Muscle layer of colon (tissue), 2 donors: ENCODE results near the gene NKX2-8.
"Not testable (repeated sequence)": the region's sequence is repeated elsewhere in the genome, so short reads cannot be mapped to it uniquely, and the experiment has no call there.

Experiments used
- H3K27ac ChIP-seq: one replicate; pipeline ENCODE4 v1.7.0; 2013; ENCODE audit warnings: low read depth, mild to moderate bottlenecking, low read length, moderate library complexity
- H3K27me3 ChIP-seq, 2 donors: one replicate each; pipeline ENCODE4 v1.7.0; 2013; ENCODE audit warnings: low read length in 2 of 2, mild to moderate bottlenecking in 2 of 2; ENCODE audit not compliant: insufficient read depth in 2 of 2, control insufficient read depth in 1 of 2
- H3K36me3 ChIP-seq: one replicate; pipeline ENCODE4 v1.7.0; 2013; ENCODE audit warnings: mild to moderate bottlenecking, low read length; ENCODE audit not compliant: insufficient read depth
- H3K4me1 ChIP-seq: one replicate; pipeline ENCODE4 v1.7.0; 2013; ENCODE audit warnings: mild to moderate bottlenecking, low read length; ENCODE audit not compliant: insufficient read depth
- H3K4me3 ChIP-seq, 2 donors: one replicate each; pipeline ENCODE4 v1.7.0; 2013; ENCODE audit warnings: low read length in 2 of 2, low read depth in 1 of 2, mild to moderate bottlenecking in 1 of 2, moderate library complexity in 1 of 2
- H3K9ac ChIP-seq: one replicate; pipeline ENCODE4 v1.7.0; 2013; ENCODE audit warnings: low read length
- H3K9me3 ChIP-seq: one replicate; pipeline ENCODE4 v1.7.0; 2013; ENCODE audit warnings: mild to moderate bottlenecking, low read length
- donor health status: abdominal sarcoma.
- donor health status: Adenocarcinoma of cecum.

NKX2-8 gene

GRCh38 chr14:36579573-36580140, 2.8 kb downstream of the NKX2-8 start:
- Histone ChIP-seq H3K27ac (no peak overlapping the region), H3K36me3 (no peaks in the 10 kb centered on the region), H3K4me1 (no peaks in the 10 kb centered on the region), H3K9me3 (no peaks in the 10 kb centered on the region), H3K27me3 (peaks cover 9 to 62% of the 10 kb centered on the region in 2 donors), H3K4me3 (no peak overlapping the region), H3K9ac (no peak overlapping the region)

DNA sequence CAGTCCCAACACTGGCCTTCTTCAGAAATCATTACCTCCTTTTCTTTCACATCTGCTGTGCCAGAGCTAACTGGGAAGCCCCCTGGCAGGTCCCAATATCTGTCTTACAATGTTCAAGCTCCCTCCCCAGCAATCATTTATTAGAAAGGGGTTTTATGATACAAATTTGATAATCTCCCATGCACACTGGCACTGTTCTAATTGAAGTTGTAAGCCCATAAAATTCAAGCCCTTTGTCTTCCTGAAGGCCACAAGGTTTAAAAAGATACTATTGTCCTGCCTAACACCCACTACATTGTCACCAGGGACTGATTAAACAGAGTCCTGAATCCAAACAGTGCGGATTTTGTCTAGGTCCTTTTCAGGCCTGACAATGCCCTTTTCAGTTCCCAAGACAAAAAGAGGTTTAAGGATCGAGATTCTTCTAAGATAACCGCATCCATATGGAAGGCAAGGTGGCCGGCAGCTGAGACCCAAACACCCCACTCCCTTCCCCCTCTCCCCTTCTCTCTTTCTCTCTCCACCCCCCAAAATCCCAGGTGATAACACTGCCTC, 3.3 kb downstream of the NKX2-8 start:
- Histone ChIP-seq H3K9me3 (no peaks in the 10 kb centered on the region), H3K4me3 (no peak overlapping the region), H3K27ac (no peak overlapping the region), H3K4me1 (no peaks in the 10 kb centered on the region), H3K9ac (no peak overlapping the region), H3K36me3 (no peaks in the 10 kb centered on the region), H3K27me3 (peaks cover 9 to 58% of the 10 kb centered on the region in 2 donors)

DNA sequence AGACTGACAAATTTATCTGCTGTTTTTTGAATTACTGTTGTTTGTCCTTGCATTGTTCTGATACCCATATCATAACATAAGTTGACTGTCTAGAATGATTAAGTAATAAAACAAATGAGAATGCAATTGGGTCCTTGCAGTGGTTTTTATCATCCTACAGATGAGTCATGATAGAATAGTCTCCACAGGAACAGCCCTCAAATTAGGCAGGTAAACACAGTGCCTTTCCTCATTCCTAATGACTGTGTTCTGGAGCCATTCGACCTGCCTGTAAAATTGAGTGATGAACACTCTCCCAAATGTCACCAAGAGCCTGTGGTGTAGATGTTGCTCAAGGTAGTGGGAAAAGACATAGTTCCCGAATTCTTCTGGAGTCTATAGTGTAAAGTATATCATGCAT, 12.3 kb downstream of the NKX2-8 start:
- H3K4me3 ChIP-seq: no peak overlapping the region
- no peaks in the 10 kb centered on the region for H3K4me1 ChIP-seq
- no peaks in the 10 kb centered on the region for H3K36me3 ChIP-seq
- peaks cover 0 to 6% of the 10 kb centered on the region in 2 donors for H3K27me3 ChIP-seq
- H3K9ac ChIP-seq: no peak overlapping the region
- no peak overlapping the region for H3K27ac ChIP-seq
- no peaks in the 10 kb centered on the region for H3K9me3 ChIP-seq

- no peak overlapping the region for H3K9ac ChIP-seq
- H3K27ac ChIP-seq: no peak overlapping the region
- H3K27me3 ChIP-seq: no peaks in the 10 kb centered on the region
- no peaks in the 10 kb centered on the region for H3K4me1 ChIP-seq
- no peaks in the 10 kb centered on the region for H3K9me3 ChIP-seq
- no peaks in the 10 kb centered on the region for H3K36me3 ChIP-seq
- no peak overlapping the region for H3K4me3 ChIP-seq
These were observed 25.5 kb downstream of the NKX2-8 start for GRCh38 chr14:36556811-36557433.

- H3K4me3 ChIP-seq: no peak overlapping the region
- no peak overlapping the region for H3K9ac ChIP-seq
- H3K27ac ChIP-seq: no peak overlapping the region
- H3K36me3 ChIP-seq: no peaks in the 10 kb centered on the region
- no peaks in the 10 kb centered on the region for H3K4me1 ChIP-seq
- no peaks in the 10 kb centered on the region for H3K9me3 ChIP-seq
- H3K27me3 ChIP-seq: no peaks in the 10 kb centered on the region
These were observed 26.2 kb downstream of the NKX2-8 start for GRCh38 chr14:36555998-36556743.

DNA sequence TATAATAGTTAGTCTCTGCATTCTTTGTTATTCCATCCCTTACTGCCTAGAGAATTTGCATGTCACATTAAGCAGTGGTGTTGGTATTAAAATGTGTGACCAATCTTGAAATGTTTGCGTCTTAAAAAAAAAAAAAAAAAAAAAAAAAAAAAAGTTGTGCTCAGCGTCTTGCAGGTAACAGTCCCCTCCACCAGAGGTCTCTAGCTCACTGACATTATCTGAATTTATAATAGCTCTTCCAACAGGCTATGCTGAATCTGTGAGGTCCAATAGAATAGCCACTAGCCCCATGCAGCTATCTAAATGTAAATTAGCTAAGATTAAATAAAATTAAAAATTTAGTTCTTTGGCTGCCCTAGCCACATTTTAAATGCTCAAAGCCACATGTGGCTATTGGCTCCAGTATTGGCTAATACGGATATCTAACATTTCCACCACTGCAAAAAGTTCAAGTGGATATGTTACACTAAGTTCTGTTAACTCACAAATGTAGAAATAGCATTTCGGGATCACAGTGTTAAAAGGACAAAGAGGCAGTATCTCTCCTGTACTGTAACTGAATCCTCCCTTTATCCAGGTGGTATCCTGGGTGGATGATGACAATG, 28.7 kb downstream of the NKX2-8 start:
- no peak overlapping the region for H3K27ac ChIP-seq
- no peaks in the 10 kb centered on the region for H3K9me3 ChIP-seq
- H3K36me3 ChIP-seq: no peaks in the 10 kb centered on the region
- H3K4me3 ChIP-seq: no peak overlapping the region
- no peaks in the 10 kb centered on the region for H3K27me3 ChIP-seq
- H3K9ac ChIP-seq: no peak overlapping the region
- H3K4me1 ChIP-seq: no peaks in the 10 kb centered on the region

DNA sequence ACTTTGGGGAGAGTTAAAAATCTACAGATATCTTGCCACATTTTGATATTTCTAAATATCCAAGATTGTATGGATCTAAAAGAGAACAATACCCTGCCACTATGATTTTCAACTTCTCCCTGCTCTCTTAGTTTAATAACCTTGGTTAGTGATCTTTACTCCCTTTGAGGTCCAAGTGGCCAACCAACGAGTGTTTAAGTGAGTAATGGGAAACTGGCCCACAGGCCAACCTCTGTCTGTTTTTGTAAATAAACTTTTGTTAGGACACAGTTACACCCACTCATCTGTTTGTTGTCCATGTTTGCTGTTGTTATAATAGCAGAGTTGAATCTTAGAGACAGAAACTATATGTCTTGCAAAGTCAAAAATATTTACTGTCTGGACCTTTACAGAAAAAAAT, 31.5 kb downstream of the NKX2-8 start:
- no peaks in the 10 kb centered on the region for H3K36me3 ChIP-seq

DNA sequence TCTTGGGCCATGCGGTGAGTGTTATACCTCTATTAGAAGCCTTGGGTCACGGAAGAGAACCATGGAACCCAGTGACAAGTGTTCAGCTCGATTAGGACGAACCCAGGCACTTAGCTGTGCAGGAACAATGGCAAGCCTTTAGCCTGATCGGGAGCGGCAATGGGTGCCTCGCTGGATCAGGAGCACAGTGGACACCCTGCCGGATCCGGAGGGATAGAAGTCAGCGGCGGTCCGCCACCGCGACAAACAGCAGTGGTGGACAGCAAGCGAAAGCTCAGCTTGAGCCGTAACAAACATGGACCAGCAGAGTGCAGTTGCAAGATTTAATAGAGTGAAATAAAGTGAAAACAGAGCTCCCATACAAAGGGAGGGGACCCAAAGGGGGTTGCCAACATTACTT, 38.1 kb downstream of the NKX2-8 start:
- not testable (repeated sequence) for H3K27ac ChIP-seq, H3K36me3 ChIP-seq, H3K9ac ChIP-seq, H3K9me3 ChIP-seq, H3K4me1 ChIP-seq, H3K4me3 ChIP-seq, H3K27me3 ChIP-seq

More for the DNA sequence above, 31.5 kb downstream of the NKX2-8 start:
- no peak overlapping the region for H3K9ac ChIP-seq
- no peaks in the 10 kb centered on the region for H3K9me3 ChIP-seq
- H3K27ac ChIP-seq: no peak overlapping the region
- H3K27me3 ChIP-seq: no peaks in the 10 kb centered on the region
- no peaks in the 10 kb centered on the region for H3K4me1 ChIP-seq
- no peak overlapping the region for H3K4me3 ChIP-seq

DNA sequence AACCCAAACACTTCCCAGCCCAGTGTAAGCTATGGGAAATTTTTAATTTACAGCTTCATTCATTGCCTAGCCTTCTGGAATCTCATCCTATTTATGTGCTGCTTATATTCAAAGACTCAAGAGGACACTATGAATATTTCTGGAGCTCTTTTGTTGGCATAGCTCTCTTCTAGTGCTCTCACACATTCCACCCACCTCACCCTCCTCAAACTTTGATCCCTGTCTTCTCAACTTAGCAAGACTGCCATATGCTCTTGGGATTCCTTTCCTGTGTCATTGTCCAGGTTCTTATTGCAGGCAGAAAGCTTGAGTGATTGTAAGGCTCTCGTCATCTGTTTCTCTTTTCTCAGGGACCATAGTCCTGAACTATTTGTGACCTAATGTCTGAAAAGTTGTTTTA, 44.4 kb downstream of the NKX2-8 start:
- Histone ChIP-seq H3K4me3 (no peak overlapping the region), H3K9me3 (peaks cover 6% of the 10 kb centered on the region), H3K36me3 (no peaks in the 10 kb centered on the region), H3K9ac (no peak overlapping the region), H3K27me3 (no peaks in the 10 kb centered on the region), H3K4me1 (no peaks in the 10 kb centered on the region), H3K27ac (no peak overlapping the region)
